ENCODE data around the gene CFAP54.

DNA sequence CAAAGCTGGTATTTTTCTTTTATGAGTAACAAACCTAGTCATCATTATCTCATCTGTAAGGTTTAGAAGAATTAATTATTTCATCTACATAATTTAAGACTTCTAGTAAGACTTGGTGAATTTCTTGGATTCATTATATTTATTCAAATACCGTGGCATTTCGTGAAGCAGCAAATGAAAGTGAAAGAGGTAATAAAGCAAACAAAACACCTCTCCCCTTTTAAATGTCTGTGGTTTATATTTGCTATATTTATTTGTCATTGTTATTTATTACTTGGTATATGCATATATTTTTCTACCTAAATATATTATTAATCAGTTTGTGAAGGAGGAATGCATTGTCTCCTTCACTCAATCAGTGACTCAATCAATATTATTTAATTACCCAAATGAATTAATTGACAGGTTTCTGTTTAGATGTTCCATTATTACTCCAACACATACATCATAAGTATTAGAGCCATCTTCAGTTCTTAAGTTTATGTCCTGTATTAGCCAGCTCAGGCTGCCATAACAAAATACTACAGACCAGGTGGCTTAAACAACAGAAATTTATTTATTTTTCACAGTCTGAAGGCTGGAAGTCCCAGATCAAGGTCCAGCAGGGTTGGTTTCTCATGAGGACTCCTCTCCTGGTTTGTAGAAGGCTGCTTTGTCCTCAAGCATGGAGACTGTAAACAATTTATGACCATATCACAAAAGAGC lies 6.6 kb downstream of the CFAP54 start:
- TF ChIP-seq POLR2A (IDR thresholded peaks at IDR 0.05; ENCODE audit: low read depth, low read length) (no peak), POLR2AphosphoS5 (IDR thresholded peaks at IDR 0.05; ENCODE audit: low read depth, low read length) (no peak), TAF1 (IDR thresholded peaks at IDR 0.05; ENCODE audit: borderline replicate concordance, low read depth, low read length) (no peak)
